NCI-H460 (cell line): ENCODE measurements around the gene HSPBAP1. TPM values are rescaled to one million over a fixed set of nuclear protein-coding genes. Genes with fewer than 3 reads are reported as not detected.
A peak's percentile ranks its signal among the peaks of the same experiment; 100 is the strongest.
"Not testable (repeated sequence)": the region's sequence is repeated elsewhere in the genome, so short reads cannot be mapped to it uniquely, and the experiment has no call there.

Source experiments
- DNase-seq: peaks from one replicate; pipeline ENCODE4 v3.0.0-alpha.2; 2016; ENCODE audit warnings: low read depth; ENCODE audit errors: extremely low read depth
- total RNA-seq: library from RNA; depleted of rRNA; stranded (reverse); fragments of >200 nt; shearing (Covaris generic); gene quantifications from 2 replicates; pipeline ENCODE4 v1.2.3, GENCODE V29; 2014

HSPBAP1 gene
- total RNA-seq, 1 experiment from 2014 or later, result 5.8 TPM

DNA sequence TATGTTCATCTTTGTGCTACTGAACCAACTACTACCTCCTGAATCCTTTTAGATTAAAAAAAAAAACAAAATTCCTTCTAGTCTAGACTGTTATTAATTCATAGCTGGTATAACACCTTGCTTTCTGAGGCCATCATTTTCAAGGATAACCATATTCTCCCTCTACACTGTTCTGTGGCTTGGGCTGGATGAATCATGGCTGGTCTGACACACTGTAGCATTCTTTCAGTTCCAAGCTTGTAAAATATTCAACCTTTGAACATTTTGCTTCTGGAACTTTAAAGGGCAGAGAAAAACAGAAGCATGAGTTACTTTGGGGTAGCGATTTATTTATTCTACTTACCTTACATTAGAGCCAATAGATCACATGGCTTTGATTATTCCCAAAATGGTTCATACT is 7.6 kb downstream of the HSPBAP1 start:
- DNase-seq, result no peak

GRCh38 chr3:122785231-122785630 is 8.4 kb downstream of the HSPBAP1 start:
- DNase-seq, result no peak

DNA sequence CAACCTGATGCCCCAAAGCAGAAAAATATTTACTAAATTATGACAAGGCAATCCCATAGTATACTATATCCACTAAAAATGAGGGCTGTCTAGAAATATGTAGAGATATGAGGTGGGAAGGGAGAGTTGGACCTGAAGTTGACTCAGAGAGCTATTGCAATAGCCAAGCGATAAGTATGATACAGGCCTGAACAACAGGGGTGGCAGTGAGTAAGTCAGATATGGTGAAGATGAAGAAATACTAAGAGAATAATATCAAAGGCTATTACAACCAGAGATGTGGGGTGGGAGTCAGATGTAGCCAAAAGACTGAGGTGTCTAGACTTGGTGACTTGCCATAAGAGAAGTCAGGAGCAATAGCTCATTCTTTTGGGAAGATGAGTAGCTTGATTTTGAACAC is 9.2 kb downstream of the HSPBAP1 start:
- DNase-seq, result no peak

- no peak for DNase-seq
These were observed 10.8 kb downstream of the HSPBAP1 start for GRCh38 chr3:122782804-122783203.

- no peak for DNase-seq
These were observed 16.1 kb downstream of the HSPBAP1 start for GRCh38 chr3:122777563-122777962.

GRCh38 chr3:122776675-122777468 is 16.8 kb downstream of the HSPBAP1 start:
- no peak for DNase-seq

DNA sequence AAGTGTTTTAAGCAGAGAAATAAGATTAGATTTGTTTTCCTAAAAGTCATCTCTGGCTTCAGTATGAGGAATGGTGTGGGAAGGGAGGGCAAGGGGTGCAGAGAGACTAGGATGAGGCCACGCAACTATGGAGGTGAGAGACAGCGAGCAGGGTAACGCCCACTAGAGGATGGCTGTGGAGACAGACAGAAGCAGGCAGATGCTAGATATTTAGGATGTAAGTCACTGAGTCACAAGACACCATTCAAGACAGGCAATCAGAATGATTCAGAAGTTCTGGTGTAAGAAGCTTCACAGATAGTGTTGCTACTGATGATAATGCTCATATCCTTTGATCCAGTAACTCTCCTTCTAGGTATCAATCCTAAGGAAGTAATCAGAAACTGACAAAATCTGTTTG is 19.1 kb downstream of the HSPBAP1 start:
- peak; percentile 51 for DNase-seq

GRCh38 chr3:122773944-122774509 is 19.6 kb downstream of the HSPBAP1 start:
- no peak for DNase-seq

- no peak for DNase-seq
These were observed 20.8 kb downstream of the HSPBAP1 start for GRCh38 chr3:122772827-122773226.

- no peak for DNase-seq
These were observed 23.0 kb downstream of the HSPBAP1 start for GRCh38 chr3:122770521-122771202.

DNA sequence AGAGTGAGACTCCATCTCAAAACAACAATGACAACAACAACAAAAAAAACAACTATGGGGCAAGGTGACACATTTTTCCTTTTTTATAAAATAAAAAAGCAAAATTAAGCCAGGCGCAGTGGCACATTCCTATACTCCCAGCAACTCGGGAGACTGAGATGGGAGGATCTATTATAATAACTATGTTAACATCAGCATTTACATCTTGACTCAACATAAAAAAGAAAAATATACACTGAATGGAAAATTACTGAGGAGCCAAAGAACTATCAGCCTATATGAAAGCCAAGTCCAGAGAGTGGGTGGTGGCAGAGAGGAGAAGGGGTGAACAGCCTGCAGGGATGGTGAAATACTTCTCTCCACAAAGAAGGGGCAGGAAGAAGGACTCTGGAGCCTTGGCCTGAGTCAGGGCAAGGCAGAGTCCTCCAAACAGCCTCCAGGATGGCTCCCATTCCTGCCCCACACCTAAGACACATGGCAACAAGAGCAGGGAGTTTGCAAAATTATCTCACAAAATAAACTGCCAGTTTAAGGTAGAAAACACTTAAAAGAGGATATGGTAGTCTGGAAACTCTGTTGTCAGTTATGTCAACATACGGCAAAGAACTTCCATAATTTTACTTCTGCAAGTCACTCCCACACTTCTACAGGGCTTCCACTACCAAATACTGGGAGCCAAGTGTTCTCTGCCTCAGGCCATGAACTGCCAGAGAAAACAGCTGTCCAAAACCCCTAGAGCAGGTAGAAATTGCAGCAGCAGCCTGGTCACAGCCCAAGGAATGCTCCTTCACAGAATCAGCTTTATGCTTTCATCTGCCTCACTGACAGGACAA is 25.9 kb downstream of the HSPBAP1 start:
- no peak for DNase-seq

- no peak for DNase-seq
These were observed 27.2 kb downstream of the HSPBAP1 start for GRCh38 chr3:122766430-122766829.

- DNase-seq, result no peak
These were observed 33.0 kb downstream of the HSPBAP1 start for GRCh38 chr3:122760453-122761271.

DNA sequence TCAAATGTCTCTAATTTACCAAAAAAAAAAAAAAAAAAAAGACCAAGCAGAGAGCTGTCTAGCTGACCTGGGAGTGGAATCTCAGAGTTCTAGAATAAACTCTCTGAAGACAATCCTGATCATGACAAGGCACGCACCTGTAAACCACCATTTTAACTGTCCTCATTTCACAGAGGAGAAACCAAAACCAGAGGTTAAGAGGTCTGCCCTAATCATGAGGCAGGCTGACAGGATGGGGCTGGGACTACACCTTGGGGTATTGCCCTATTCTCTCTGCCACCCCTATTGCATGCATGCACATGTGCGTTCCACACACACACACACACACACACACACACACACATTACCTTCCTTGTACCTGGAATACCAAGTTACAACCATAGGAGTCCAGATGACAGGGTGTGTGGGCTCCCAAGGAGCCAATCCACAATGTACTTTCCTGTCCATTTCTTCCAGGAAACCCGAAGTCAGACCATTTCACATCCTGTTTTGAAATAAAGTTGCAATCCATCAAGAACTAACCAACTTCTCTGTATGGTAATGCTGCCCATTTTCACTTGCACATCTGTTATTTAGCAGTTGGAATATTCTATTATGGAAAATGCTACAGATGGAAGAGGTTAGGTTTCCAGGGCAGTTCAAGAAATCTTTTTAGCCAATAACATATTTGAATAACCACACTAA is 34.6 kb downstream of the HSPBAP1 start:
- no peak for DNase-seq

DNA sequence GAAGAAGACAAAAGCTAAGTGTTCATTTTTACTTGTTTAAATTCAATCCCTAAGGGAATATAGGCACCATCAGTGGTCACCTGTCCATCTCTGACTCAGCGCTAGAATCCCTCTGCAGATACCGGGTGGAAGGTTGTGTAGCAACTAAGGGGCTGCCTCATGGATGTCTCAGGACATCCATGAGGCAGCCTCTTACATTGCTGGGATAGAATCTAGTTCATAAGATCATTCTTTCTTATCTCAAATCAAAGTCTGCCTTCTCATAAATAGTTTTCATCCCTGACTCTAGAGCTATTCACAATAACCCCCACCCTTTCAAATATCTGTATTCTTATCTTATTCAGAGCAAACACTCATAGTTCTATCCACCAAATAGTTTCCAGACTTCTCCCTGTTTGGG is 38.1 kb downstream of the HSPBAP1 start:
- DNase-seq, result no peak

DNA sequence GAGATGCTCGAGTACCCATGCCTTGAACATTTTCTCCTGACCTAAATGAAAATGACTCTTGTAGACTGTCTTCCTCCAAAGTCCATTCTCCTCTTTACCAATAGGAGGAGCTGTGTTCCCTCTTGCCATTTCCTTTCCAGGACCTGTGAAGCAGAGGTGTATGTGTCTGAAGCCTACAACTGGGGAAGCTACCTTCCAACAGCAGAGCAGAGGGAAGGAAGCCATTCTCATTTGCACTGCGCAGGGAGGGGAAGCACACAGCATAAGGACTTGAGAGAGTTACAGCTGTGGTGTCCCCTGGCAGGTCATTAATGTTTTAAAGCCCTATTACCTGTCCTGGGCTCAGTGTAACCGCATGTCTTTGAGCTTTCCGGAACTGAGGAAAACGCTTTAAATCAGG is 38.7 kb downstream of the HSPBAP1 start:
- peak; percentile 27 for DNase-seq

DNA sequence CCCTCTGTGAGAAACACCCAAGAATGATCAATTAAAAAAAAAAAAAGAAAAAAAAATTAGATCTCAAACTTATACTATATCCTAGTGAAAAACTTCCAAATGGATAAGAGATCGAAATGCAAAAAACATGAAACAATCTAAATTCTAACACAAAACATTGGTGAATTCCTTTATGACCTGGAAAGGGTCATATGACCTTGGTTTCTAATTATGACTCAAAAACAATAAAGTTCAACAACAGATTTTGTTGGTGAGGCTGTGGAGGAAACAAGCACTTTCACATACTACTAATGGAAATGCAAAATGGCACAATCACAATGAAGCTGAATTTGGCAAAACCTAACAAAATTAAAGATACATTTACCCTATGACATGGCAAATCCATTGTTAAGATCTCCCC is 45.3 kb downstream of the HSPBAP1 start:
- DNase-seq, result no peak

DNA sequence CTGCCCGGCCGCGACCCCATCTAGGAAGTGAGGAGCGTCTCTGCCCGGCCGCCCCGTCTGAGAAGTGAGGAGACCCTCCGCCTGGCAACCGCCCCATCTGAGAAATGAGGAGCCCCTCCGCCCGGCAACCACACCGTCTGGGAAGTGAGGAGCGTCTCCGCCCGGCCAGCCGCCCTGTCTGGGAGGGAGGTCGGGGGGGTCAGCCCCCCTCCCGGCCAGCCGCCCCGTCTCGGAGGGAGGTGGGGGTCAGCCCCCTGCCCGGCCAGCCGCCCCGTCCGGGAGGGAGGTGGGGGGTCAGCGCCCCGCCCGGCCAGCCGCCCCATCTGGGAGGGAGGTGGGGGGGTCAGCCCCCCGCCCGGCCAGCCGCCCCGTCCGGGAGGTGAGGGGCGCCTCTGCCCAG is 46.3 kb downstream of the HSPBAP1 start:
- not testable (repeated sequence) for DNase-seq

DNA sequence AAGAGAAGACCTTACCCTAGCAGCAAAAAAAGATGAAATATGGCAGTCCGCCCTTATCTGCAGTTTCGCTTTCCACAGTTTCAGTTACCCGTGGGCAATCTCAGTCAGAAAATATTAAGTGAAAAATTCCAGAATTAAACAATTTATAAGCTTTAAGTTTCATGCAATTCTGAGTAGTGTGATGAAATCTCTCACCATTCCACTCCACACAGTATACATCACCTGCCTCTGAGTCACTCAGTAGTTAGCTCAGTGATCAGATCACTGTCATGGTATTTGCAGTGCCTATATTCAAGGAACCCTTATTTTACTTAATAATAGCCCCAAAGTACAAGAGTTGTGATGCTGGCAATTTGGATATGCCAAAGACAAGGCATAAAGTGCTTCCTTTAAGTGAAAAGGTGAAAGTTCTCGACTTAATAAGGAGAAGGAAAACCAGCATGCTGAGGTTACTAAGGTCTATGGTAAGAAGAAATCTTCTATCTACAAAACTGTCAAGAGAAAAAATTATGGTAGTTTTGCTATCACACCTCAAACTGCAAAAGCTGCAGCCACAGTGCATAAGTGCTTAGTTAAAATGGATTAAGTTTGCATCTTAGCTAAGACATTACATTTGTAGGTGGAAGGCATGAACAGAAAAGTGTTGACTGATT is 48.1 kb downstream of the HSPBAP1 start:
- peak; percentile 15 for DNase-seq
